GM13977 (cell line): ENCODE results near the gene MFAP2.
"Not testable (repeated sequence)": the region's sequence is repeated elsewhere in the genome, so short reads cannot be mapped to it uniquely, and the experiment has no call there.

Source experiments
- DNase-seq: peaks from one replicate; pipeline ENCODE4 v3.0.0; 2012; ENCODE audit warnings: low spot score
- in situ Hi-C: fragments of 300-500 bp; cut with MboI; formaldehyde crosslinking; loops from one replicate; pipeline ENCODE4 v1.12.0; 2022; ENCODE audit warnings: low sequenced_read_pairs, low pct_unique_long_range_greater_than_20kb, mixed read lengths, inconsistent platforms; ENCODE audit not compliant: unreplicated experiment
- TF ChIP-seq, protein P1 (sequence below): IDR thresholded peaks from 2 replicates; pipeline ENCODE4 v1.5.1; 2012; ENCODE audit warnings: mild to moderate bottlenecking, control low read depth; ENCODE audit not compliant: insufficient read depth; ENCODE audit errors: extremely low read depth, missing control alignments

MFAP2 gene

DNA sequence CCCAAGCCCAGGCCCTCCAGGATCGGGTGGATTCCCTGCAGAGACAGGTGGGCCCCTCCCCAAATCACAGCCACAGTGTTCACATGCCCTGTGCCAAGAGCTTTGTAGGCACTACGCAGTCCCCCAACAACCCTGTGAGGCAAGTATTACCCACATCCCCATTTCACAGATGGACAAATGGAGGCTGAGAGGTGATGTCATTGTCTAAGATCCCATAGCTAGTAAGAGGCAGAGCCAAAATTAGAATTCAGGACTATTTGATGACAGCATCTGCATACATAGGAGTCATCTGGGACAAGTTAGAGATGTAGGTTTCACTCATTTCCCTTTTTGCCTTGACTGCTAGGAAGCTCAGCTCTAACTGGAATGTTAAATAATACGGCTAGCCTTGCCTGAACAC is 12.0 kb downstream of the MFAP2 start:
- DNase-seq = no peak
- in situ Hi-C loops = no loop called here
- TF ChIP-seq, protein P1, sequence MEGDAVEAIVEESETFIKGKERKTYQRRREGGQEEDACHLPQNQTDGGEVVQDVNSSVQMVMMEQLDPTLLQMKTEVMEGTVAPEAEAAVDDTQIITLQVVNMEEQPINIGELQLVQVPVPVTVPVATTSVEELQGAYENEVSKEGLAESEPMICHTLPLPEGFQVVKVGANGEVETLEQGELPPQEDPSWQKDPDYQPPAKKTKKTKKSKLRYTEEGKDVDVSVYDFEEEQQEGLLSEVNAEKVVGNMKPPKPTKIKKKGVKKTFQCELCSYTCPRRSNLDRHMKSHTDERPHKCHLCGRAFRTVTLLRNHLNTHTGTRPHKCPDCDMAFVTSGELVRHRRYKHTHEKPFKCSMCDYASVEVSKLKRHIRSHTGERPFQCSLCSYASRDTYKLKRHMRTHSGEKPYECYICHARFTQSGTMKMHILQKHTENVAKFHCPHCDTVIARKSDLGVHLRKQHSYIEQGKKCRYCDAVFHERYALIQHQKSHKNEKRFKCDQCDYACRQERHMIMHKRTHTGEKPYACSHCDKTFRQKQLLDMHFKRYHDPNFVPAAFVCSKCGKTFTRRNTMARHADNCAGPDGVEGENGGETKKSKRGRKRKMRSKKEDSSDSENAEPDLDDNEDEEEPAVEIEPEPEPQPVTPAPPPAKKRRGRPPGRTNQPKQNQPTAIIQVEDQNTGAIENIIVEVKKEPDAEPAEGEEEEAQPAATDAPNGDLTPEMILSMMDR = no peak

DNA sequence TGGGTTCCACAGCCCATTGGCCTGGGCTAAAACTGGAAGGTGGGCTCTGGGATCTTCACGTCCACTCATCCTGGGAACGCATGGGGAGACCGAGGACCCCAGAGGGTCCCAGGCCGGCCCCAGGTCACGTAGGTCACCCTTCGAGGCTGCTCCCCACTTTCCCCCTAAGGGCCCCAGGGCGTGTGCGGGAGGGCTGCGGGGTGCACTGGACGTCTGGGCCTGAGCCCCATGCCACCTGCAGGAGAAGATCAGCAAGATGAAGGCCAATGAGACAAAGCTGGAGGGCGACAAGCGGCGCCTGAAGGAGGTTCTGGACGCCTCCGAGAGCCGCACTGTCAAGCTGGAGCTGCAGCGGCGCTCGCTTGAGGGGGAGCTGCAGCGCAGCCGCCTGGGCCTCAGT is 12.5 kb downstream of the MFAP2 start:
- no peak for DNase-seq
- TF ChIP-seq, protein P1 = no peak
- in situ Hi-C loops = no loop called here

DNA sequence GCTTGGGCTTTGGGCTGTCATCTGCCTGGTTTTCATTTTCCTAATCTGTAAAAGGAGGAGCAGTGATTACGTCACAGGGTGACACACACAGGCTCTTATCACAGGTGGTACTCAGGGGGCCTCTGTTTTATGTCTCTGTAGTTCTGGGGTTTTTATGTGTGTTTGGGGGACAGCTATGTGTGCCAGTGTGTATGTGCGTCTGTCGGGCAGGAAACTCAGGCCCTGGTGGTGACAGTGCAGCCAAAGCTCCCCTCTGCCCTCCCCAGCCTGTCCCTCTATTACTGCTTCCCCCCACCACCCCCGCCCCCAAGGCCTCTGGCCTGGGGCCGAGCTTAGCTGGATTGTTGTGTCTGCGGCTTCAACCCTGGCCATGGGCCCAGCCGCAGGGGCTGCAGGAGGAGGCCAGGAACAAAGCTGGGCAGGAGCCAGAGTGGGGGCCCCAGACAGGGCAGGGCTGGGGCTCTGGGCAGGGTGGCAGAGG is 13.3 kb downstream of the MFAP2 start:
- in situ Hi-C loops = no loop called here
- TF ChIP-seq, protein P1 = no peak
- DNase-seq = no peak

DNA sequence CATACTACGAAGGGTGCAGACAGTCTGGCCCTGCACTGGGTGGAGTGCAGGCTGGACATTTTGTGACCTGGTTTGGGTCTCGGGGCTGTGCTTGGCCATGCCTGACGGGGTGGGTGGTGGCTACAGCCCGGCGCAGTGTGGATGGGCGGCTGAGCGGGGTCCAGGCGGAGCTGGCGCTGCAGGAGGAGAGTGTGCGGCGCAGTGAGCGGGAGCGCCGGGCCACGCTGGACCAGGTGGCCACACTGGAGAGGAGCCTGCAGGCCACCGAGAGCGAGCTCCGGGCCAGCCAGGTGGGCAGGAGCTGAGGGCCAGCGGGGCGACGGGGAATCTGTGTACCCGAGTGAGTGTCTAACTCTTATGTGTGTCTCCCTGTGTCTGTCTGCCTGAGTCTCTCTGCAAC is 14.1 kb downstream of the MFAP2 start:
- DNase-seq = no peak
- in situ Hi-C loops = no loop called here

DNA sequence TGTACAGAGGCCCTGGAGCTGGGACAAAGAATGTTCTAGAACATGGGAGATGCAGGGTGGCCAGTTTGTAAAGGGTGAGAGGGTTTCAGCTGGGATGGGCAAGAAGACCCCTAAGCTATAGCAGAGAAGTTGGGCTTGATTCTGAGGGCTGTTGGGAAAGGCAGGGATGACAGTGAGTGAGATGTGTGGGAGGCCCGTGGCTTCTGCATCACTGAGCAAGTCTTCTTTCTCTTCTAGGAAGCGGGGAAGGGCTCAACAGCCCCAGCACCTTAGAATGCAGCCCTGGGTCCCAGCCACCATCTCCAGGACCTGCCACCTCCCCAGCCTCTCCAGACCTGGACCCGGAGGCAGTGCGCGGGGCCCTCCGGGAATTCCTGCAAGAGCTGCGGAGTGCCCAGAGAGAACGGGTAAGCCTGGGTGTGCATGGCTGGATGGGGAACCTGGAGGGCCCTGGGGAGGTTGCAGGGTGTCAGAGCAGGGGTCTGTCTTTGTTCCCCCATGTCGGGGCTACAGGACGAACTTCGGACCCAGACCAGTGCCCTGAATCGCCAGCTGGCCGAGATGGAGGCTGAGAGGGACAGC is 14.8 kb downstream of the MFAP2 start:
- in situ Hi-C loops = no loop called here
- TF ChIP-seq, protein P1 = no peak
- DNase-seq = no peak

More for the DNA sequence above, 14.1 kb downstream of the MFAP2 start:
- TF ChIP-seq, protein P1 = no peak

DNA sequence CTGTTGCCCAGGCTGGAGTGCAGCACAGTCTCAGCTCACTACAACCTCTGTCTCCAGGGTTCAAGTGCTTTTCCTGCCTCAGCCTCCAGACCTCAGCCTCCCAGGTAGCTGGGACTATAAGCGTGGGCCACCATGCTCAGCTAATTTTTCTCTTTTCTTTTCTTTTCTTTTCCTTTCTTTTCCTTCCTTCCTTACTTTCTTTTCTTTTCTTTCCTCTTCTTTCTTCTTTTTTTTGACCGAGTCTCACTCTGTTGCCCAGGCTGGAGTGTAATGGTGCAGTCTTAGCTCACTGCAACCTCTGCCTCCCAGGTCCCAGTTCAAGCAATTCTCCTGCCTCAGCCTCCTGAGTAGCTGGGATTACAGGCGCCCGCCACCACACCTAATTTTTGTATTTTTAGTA is 16.3 kb downstream of the MFAP2 start:
- in situ Hi-C loops = not testable (repeated sequence)

DNA sequence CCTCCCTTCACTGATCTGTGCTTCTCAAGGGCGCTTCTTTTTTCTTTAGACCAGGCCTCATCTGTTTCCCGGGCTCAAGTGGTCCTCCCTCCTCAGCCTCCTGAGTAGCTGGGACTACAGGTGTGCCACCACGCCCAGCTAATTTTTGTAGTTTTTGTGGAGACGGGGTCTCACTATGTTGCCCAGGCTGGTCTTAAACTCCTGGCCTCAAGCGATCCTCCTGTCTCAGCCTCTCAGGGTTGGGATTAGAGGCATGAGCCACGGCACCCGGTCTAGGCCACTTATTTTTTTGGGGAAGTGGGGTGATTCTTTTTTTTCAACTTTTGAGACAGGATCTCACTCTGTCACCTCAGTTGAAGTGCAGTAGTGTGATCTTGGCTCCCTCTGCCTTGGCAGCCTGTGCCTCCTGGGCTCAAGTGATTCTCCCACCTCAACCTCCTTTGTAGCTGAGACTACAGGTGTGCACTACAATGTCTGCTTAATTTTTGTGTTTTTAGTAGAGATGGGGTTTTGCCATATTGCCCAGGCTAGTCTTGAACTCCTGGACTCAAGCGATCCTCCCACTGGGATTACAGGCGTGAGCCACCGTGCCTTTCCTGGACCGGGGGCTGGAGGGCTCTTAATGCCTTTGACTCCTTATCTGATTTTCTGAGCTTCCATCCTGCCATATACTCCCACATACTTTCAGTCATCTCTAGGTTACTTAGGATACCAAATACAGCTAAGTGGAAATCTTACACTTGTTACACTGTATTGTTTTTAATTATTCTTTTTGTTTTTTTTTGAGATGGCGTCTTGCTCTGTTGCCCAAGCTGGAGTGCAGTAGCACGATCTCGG is 18.9 kb downstream of the MFAP2 start:
- in situ Hi-C loops = no loop called here
- TF ChIP-seq, protein P1 = no peak
- no peak for DNase-seq

More for the DNA sequence above, 16.3 kb downstream of the MFAP2 start:
- DNase-seq = not testable (repeated sequence)
